ENCODE data around the gene GRID1.

GRID1 gene

GRCh38 chr10:86023336-86023735 is 343.3 kb downstream of the GRID1 start:
- no peak for DNase-seq

- DNase-seq, result no peak
Measured at GRCh38 chr10:86022906-86023305, 343.7 kb downstream of the GRID1 start.

- DNase-seq, result no peak
Measured at GRCh38 chr10:86020134-86020533, 346.5 kb downstream of the GRID1 start.

- no peak for DNase-seq
Measured at GRCh38 chr10:86019141-86019540, 347.5 kb downstream of the GRID1 start.

- DNase-seq, result no peak
Measured at GRCh38 chr10:86018735-86019058, 347.9 kb downstream of the GRID1 start.

- no peak for DNase-seq
Measured at GRCh38 chr10:86017841-86018734, 348.5 kb downstream of the GRID1 start.

- no peak for DNase-seq
Measured at GRCh38 chr10:86013568-86013967, 353.0 kb downstream of the GRID1 start.

- no peak for DNase-seq
Measured at GRCh38 chr10:86007171-86007570, 359.4 kb downstream of the GRID1 start.

- DNase-seq, result no peak
Measured at GRCh38 chr10:86004337-86004736, 362.3 kb downstream of the GRID1 start.

- no peak for DNase-seq
Measured at GRCh38 chr10:86003201-86003621, 363.4 kb downstream of the GRID1 start.

- no peak for DNase-seq
Measured at GRCh38 chr10:86001521-86001920, 365.1 kb downstream of the GRID1 start.

GRCh38 chr10:85997544-85997943 is 369.1 kb downstream of the GRID1 start:
- no peak for DNase-seq

- DNase-seq, result no peak
Measured at GRCh38 chr10:85995791-85996190, 370.8 kb downstream of the GRID1 start.

GRCh38 chr10:85993840-85994507 is 372.6 kb downstream of the GRID1 start:
- no peak for DNase-seq

GRCh38 chr10:85993140-85993539 is 373.5 kb downstream of the GRID1 start:
- DNase-seq, result no peak

GRCh38 chr10:85992324-85992723 is 374.3 kb downstream of the GRID1 start:
- no peak for DNase-seq

GRCh38 chr10:85986777-85987176 is 379.8 kb downstream of the GRID1 start:
- DNase-seq, result no peak

GRCh38 chr10:85983051-85983450 is 383.5 kb downstream of the GRID1 start:
- no peak for DNase-seq

- DNase-seq, result no peak
Measured at GRCh38 chr10:85979598-85979997, 387.0 kb downstream of the GRID1 start.

GRCh38 chr10:85978566-85979358 is 387.8 kb downstream of the GRID1 start:
- no peak for DNase-seq

- no peak for DNase-seq
Measured at GRCh38 chr10:85977642-85978041, 389.0 kb downstream of the GRID1 start.

GRCh38 chr10:85976267-85976793 is 390.3 kb downstream of the GRID1 start:
- DNase-seq, result no peak

- no peak for DNase-seq
Measured at GRCh38 chr10:85971494-85971893, 395.1 kb downstream of the GRID1 start.
